Right renal pelvis (tissue), 4 donors: Measurements from ENCODE around the gene RBM15B. TPM values are rescaled to one million over a fixed set of nuclear protein-coding genes. Genes with fewer than 3 reads are reported as not detected.

Source experiments
- DNase-seq, 4 donors: peaks; one replicate each; pipeline ENCODE4 v3.0.0-alpha.2; 2013; ENCODE audit warnings: low read depth in 4 of 4, low spot score in 3 of 4, missing footprints in 1 of 4
- polyA plus RNA-seq, 4 donors: library from polyadenylated mRNA; unstranded; fragments of 120-200 nt; gene quantifications; one replicate each; pipeline ENCODE4 v1.2.1, GENCODE V29; 2013; ENCODE audit not compliant: insufficient read length in 4 of 4

RBM15B gene
- polyA plus RNA-seq, 4 donors = 38.6 to 42.3 (median 41.4) TPM

DNA sequence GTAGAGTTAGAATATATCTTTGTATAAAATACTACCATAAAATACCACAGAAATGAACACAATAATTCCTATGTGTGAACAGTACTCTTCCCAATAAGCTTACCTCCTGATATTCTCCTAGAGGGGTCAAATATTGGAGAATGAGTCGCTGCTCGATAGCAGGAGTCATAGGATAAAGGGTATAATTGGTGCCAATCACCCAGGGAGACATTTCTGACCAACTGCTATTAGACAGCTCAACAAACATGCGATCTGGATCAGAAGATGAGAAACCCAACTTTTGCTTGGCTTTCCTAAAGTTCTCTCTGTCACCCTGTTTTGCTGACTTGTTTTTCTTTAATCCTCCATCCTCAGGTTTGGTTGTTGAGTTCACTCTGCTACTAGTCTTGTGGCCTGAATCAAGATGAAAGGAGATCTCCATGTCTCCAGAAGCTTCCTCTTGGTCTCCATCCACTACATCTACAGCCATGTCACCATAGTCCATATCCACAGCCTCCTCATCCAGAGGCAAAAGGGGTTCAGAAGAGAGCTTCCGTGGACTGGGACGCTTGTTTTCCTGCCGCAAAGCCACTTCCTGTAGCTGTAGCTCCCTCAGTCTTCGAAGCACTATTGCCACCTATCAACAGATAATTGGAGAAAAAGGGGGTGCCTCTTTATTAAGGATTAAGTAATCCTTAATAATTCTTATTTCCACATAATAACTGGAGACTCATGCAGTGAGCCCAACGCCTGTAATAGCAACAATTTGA, 50.4 kb downstream of the RBM15B start:
- no peak for DNase-seq

GRCh38 chr3:51445544-51446280, 54.6 kb downstream of the RBM15B start:
- DNase-seq = no peak

Other genes with a start within 250 kb of the RBM15B start
- gene MANF, start 6.0 kb upstream of the RBM15B start, polyA plus RNA-seq = 100 to 1,000 TPM; 122 to 147 (median 139) TPM
- gene DCAF1, start 108.7 kb downstream of the RBM15B start, polyA plus RNA-seq = 10 to 100 TPM; 29.0 to 32.6 (median 31.8) TPM
- gene RAD54L2, start 147.4 kb downstream of the RBM15B start, polyA plus RNA-seq = 10 to 100 TPM; 13.7 to 15.3 (median 14.6) TPM